Skeletal muscle satellite cell (primary cell): ENCODE measurements around the gene PDIA4.
"Not testable (repeated sequence)": the region's sequence is repeated elsewhere in the genome, so short reads cannot be mapped to it uniquely, and the experiment has no call there.

Source experiments
- H3K27me3 ChIP-seq: 2 replicates; pipeline ENCODE4 v1.7.0; 2013; ENCODE audit warnings: low read length; ENCODE audit not compliant: control insufficient read depth, insufficient read depth
- H3K36me3 ChIP-seq: 2 replicates; pipeline ENCODE4 v1.7.0; 2013; ENCODE audit warnings: mild to moderate bottlenecking, control low read depth, low read length; ENCODE audit not compliant: insufficient read depth
- H3K4me1 ChIP-seq: 2 replicates; pipeline ENCODE4 v1.7.0; 2013; ENCODE audit warnings: low read length; ENCODE audit not compliant: control insufficient read depth, insufficient read depth
- H3K4me2 ChIP-seq: 2 replicates; pipeline ENCODE4 v1.7.0; 2013; ENCODE audit warnings: mild to moderate bottlenecking, low read length
- H3K4me3 ChIP-seq: 2 replicates; pipeline ENCODE4 v1.7.0; 2013; ENCODE audit warnings: low read length
- H3K9ac ChIP-seq: 2 replicates; pipeline ENCODE4 v1.7.0; 2013; ENCODE audit warnings: mild to moderate bottlenecking, low read depth, low read length, moderate library complexity
- H3K9me3 ChIP-seq: replicated peaks from 2 replicates; pipeline ENCODE4 v1.7.0; 2013; ENCODE audit warnings: mild to moderate bottlenecking, control low read depth, low read length

The PDIA4 gene

GRCh38 chr7:149030439-149030838, 2.1 kb upstream of the PDIA4 start:
- not testable (repeated sequence) for H3K4me2 ChIP-seq, H3K4me1 ChIP-seq, H3K9ac ChIP-seq, H3K27me3 ChIP-seq, H3K4me3 ChIP-seq, H3K9me3 ChIP-seq, H3K36me3 ChIP-seq

DNA sequence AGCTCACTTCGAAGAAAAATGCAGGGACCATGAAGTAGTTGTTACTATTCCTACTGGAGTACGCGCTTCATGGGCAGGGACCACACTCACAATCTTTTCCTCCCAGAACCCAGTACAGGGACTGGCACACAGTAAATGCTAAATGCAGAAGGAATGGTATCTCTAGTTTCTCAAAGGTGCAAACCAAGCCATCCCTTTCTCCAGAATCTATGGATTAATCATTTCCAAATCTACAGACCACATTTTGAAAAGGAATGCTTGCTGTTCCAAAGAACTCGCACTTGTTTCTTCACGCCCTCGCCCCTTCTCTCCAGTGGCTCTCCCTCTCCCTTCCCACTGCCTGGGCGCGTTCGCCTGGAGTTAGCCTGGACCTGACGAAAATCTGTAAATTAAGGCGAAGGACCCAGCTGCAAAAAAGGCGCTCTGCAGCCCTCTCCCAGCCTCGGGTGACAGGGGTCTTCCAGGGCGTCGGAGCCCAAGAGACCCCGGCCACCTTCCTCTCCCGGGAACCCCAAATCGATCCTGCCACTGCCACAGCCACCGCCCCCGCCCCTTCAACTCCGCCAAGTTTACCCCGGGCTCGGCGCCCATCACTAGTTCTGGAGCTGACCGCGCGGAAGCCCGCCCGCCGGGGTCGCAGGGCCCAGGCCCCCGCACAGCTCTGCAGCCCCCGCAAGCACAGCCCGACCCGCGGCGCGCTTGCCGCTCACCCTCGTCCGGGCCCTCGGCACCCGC, 527 bp downstream of the PDIA4 start:
- H3K27me3 ChIP-seq: no peaks in the 10 kb centered on the region
- peaks cover 11% of the 10 kb centered on the region for H3K4me1 ChIP-seq
- peak overlapping the region; percentile 87 for H3K4me2 ChIP-seq
- peak overlapping the region; percentile 88 for H3K4me3 ChIP-seq
- no peaks in the 10 kb centered on the region for H3K36me3 ChIP-seq
- H3K9me3 ChIP-seq: no peaks in the 10 kb centered on the region
- H3K9ac ChIP-seq: peak overlapping the region; percentile 93

GRCh38 chr7:149027055-149027454, 1.2 kb downstream of the PDIA4 start:
- no peaks in the 10 kb centered on the region for H3K9me3 ChIP-seq
- H3K27me3 ChIP-seq: no peaks in the 10 kb centered on the region
- peak overlapping the region; percentile 87 for H3K4me2 ChIP-seq
- peak overlapping the region; percentile 88 for H3K4me3 ChIP-seq
- peaks cover 16% of the 10 kb centered on the region for H3K4me1 ChIP-seq
- H3K9ac ChIP-seq: peak overlapping the region; percentile 93
- no peaks in the 10 kb centered on the region for H3K36me3 ChIP-seq

- Histone ChIP-seq H3K4me2 (no peak overlapping the region), H3K4me3 (no peak overlapping the region), H3K27me3 (no peaks in the 10 kb centered on the region), H3K9me3 (no peaks in the 10 kb centered on the region), H3K36me3 (peaks cover 14% of the 10 kb centered on the region), H3K4me1 (peaks cover 16% of the 10 kb centered on the region), H3K9ac (no peak overlapping the region)
Observed at GRCh38 chr7:149023662-149024061, 4.6 kb downstream of the PDIA4 start.

DNA sequence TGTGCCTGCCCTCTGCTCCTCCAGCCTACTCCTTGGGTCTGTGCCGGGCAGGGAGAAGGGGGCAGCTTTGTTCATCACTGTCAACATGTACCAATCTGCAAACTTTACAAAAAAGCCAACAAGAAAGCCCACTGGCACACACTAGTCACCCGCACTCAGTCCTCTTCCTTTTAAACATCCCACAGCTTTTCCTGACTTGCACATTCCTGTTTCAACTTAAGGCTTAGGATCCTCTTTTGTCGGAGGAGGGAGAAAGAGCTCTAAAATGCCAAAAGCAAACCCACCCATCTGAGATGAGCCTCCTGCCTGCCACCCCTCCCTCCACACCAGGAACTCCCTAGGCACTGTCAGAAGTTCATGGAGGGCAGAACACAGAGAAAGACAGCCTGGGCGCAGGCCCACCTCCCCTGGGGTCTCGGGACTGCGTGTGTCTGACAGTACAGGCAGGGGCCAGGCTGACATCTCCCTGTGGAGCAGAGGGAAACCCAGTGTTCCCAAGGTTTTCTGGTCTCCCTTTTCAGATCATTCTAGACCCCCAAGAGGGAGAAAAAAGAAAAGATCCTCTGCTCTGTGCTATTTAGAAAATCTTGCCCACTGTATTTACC, 5.4 kb downstream of the PDIA4 start:
- H3K9me3 ChIP-seq: no peaks in the 10 kb centered on the region
- no peak overlapping the region for H3K9ac ChIP-seq
- no peak overlapping the region for H3K4me3 ChIP-seq
- H3K36me3 ChIP-seq: peaks cover 19% of the 10 kb centered on the region
- no peaks in the 10 kb centered on the region for H3K27me3 ChIP-seq
- peak overlapping the region; percentile 19 for H3K4me2 ChIP-seq
- H3K4me1 ChIP-seq: peaks cover 16% of the 10 kb centered on the region

DNA sequence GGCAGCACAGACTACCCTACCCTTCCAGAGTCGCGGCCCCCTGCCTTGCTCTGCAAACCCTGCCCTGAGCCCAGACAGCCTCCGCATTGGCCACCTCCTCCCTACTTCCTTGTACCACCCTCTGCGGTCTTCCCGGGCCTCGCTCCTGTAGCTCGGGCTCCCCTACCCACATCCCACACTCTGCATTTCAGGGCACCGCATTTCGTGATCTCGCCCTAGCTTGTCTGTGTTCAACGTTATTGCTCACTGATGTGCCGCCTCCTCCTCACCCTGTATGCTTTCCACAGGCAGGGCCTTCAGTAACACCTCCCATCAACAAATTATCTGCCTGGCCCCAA, 6.6 kb downstream of the PDIA4 start:
- Histone ChIP-seq H3K4me2 (no peak overlapping the region), H3K27me3 (no peaks in the 10 kb centered on the region), H3K4me1 (peaks cover 12% of the 10 kb centered on the region), H3K36me3 (peaks cover 23% of the 10 kb centered on the region), H3K4me3 (no peak overlapping the region), H3K9ac (no peak overlapping the region), H3K9me3 (no peaks in the 10 kb centered on the region)

DNA sequence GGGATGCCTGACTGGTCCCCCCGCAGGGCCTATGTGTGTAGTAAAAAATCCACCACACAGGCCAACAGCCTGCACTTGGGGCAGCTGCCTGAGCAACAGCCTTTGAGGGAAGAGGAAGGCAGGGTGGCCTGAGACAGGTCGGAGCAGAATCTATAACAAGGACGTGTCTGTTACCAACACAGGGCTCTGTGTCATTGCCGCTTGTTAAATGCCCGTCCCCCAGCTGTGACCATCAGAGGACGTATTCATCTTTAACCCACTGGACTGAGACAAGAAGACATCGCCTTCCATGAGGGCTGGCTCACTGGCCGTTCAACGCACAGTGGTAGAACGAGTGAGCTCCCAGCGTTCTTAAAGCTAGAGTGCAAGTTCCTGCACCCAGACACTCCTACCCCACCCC, 7.8 kb downstream of the PDIA4 start:
- Histone ChIP-seq H3K27me3 (no peaks in the 10 kb centered on the region), H3K9ac (no peak overlapping the region), H3K4me2 (no peak overlapping the region), H3K9me3 (no peaks in the 10 kb centered on the region), H3K4me3 (no peak overlapping the region), H3K4me1 (peaks cover 9% of the 10 kb centered on the region), H3K36me3 (peaks cover 30% of the 10 kb centered on the region)

DNA sequence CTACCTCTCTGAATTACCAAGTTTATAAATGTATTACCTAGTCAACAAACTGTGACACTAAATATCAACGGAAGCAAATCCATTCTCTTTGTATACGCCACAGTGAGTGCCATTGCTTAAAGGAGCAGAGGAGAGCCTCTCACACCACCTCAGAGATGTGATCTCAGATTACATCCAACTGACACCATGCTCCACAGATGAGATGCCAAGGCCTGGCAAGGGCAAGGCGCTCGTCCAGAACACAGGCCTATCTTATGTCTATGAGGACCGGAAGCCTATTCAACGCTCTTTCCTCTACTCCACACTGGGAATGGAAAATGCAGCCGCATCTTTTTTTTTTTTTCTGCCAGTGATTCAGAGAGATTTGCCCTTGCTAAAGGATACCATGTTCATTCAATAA, 11.4 kb downstream of the PDIA4 start:
- H3K9ac ChIP-seq: no peak overlapping the region
- no peaks in the 10 kb centered on the region for H3K9me3 ChIP-seq
- H3K4me3 ChIP-seq: no peak overlapping the region
- no peaks in the 10 kb centered on the region for H3K4me1 ChIP-seq
- H3K27me3 ChIP-seq: no peaks in the 10 kb centered on the region
- peaks cover 63% of the 10 kb centered on the region for H3K36me3 ChIP-seq
- no peak overlapping the region for H3K4me2 ChIP-seq

GRCh38 chr7:149014309-149014708, 14.0 kb downstream of the PDIA4 start:
- Histone ChIP-seq H3K27me3 (no peaks in the 10 kb centered on the region), H3K4me3 (no peak overlapping the region), H3K4me2 (no peak overlapping the region), H3K9me3 (no peaks in the 10 kb centered on the region), H3K36me3 (peaks cover 76% of the 10 kb centered on the region), H3K4me1 (no peaks in the 10 kb centered on the region), H3K9ac (no peak overlapping the region)

GRCh38 chr7:149013876-149014275, 14.4 kb downstream of the PDIA4 start:
- Histone ChIP-seq H3K27me3 (no peaks in the 10 kb centered on the region), H3K4me2 (no peak overlapping the region), H3K4me3 (no peak overlapping the region), H3K36me3 (peaks cover 74% of the 10 kb centered on the region), H3K4me1 (no peaks in the 10 kb centered on the region), H3K9ac (no peak overlapping the region), H3K9me3 (no peaks in the 10 kb centered on the region)

- H3K27me3 ChIP-seq, H3K4me1 ChIP-seq, H3K9me3 ChIP-seq, H3K4me3 ChIP-seq, H3K9ac ChIP-seq, H3K4me2 ChIP-seq: not testable (repeated sequence)
- H3K36me3 ChIP-seq: peaks cover 73% of the 10 kb centered on the region
Observed at GRCh38 chr7:149012730-149013129, 15.6 kb downstream of the PDIA4 start.

- Histone ChIP-seq H3K4me1 (no peaks in the 10 kb centered on the region), H3K9ac (no peak overlapping the region), H3K36me3 (peaks cover 81% of the 10 kb centered on the region), H3K4me3 (no peak overlapping the region), H3K27me3 (no peaks in the 10 kb centered on the region), H3K4me2 (no peak overlapping the region), H3K9me3 (no peaks in the 10 kb centered on the region)
Observed at GRCh38 chr7:149011491-149011890, 16.8 kb downstream of the PDIA4 start.
